AG04450 (cell line): ENCODE results near the gene GJB3. TPM values are rescaled to one million over a fixed set of nuclear protein-coding genes. Genes with fewer than 3 reads are reported as not detected.

Experiments used
- CTCF ChIA-PET: fragments of 300-600, 350-600 bp; formaldehyde crosslinking; extraction: SDS; loops from one replicate; lab custom pipeline; 2022; ENCODE audit warnings: antibody characterized with exemption, inconsistent platforms; lab: Charles Lee
- POLR2A ChIA-PET: fragments of 350-600 bp; formaldehyde crosslinking; extraction: SDS; loops from one replicate; lab custom pipeline; 2021; ENCODE audit warnings: antibody characterized with exemption, inconsistent platforms; lab: Yijun Ruan, JAX
- DNase-seq: peaks from one replicate; pipeline ENCODE4 v3.0.0-alpha.2; 2011; ENCODE audit warnings: low read depth, low spot score
- H3K27ac ChIP-seq: one replicate; pipeline ENCODE4 v1.5.1; 2012; ENCODE audit warnings: low read depth, low read length, control low read depth
- H3K27me3 ChIP-seq: one replicate; pipeline ENCODE4 v1.6.0; 2012; ENCODE audit warnings: low read length; ENCODE audit not compliant: control insufficient read depth, insufficient read depth
- H3K4me3 ChIP-seq: 2 replicates; pipeline ENCODE4 v1.5.1; 2011; ENCODE audit warnings: mild to moderate bottlenecking, low read depth, low read length, control low read depth
- H3K9me3 ChIP-seq: 2 replicates; pipeline ENCODE4 v1.5.1; 2012; ENCODE audit warnings: low read length; ENCODE audit not compliant: control insufficient read depth, insufficient read depth
- CTCF ChIP-seq: IDR thresholded peaks from 2 replicates; pipeline ENCODE4 v1.5.1; 2011; ENCODE audit warnings: low read depth, low read length, control low read depth, inconsistent platforms
- polyA plus RNA-seq: library from polyadenylated mRNA; depleted of rRNA; stranded (reverse); fragments of >200 nt; gene quantifications from 2 replicates; pipeline ENCODE4 v1.2.3, GENCODE V29; 2011

Gene GJB3
- polyA plus RNA-seq, 1 experiment = not detected

- Histone ChIP-seq H3K27me3 (peaks cover 15% of the 10 kb centered on the region), H3K27ac (no peak overlapping the region), H3K4me3 (no peak overlapping the region), H3K9me3 (no peaks in the 10 kb centered on the region)
- ChIA-PET CTCF (interaction anchor here (0.9 kb wide), 1 partner anchor 114 kb away, joined by 3 read pairs; the partner anchor contains the start of gene SMIM12), POLR2A (no interaction called here)
- DNase-seq = no peak
- TF ChIP-seq CTCF = no peak
Observed at GRCh38 chr1:34746101-34746500, 34.9 kb upstream of the GJB3 start.

- TF ChIP-seq CTCF = no peak
- CTCF ChIA-PET = no interaction called here
Observed at GRCh38 chr1:34746785-34747637, 34.0 kb upstream of the GJB3 start.

GRCh38 chr1:34747638-34747941 lies 33.4 kb upstream of the GJB3 start:
- no peak overlapping the region for H3K4me3 ChIP-seq
- DNase-seq = no peak
- POLR2A ChIA-PET = no interaction called here
- no peaks in the 10 kb centered on the region for H3K9me3 ChIP-seq
- no peak for TF ChIP-seq CTCF
- H3K27me3 ChIP-seq = peaks cover 9% of the 10 kb centered on the region
- CTCF ChIA-PET = no interaction called here
- no peak overlapping the region for H3K27ac ChIP-seq

More at GRCh38 chr1:34746785-34747637, 34.0 kb upstream of the GJB3 start:
- DNase-seq = no peak
- H3K27ac ChIP-seq = no peak overlapping the region
- POLR2A ChIA-PET = no interaction called here
- no peak overlapping the region for H3K4me3 ChIP-seq
- no peaks in the 10 kb centered on the region for H3K9me3 ChIP-seq
- peaks cover 11% of the 10 kb centered on the region for H3K27me3 ChIP-seq

- Histone ChIP-seq H3K27me3 (peaks cover 3% of the 10 kb centered on the region), H3K27ac (no peak overlapping the region), H3K4me3 (no peak overlapping the region), H3K9me3 (no peaks in the 10 kb centered on the region)
- no peak for DNase-seq
- TF ChIP-seq CTCF = no peak
- ChIA-PET POLR2A (no interaction called here), CTCF (no interaction called here)
Observed at GRCh38 chr1:34749992-34750391, 31.0 kb upstream of the GJB3 start.

- H3K4me3 ChIP-seq = no peak overlapping the region
- peaks cover 3% of the 10 kb centered on the region for H3K27me3 ChIP-seq
- no peak for DNase-seq
- no peak for TF ChIP-seq CTCF
- ChIA-PET POLR2A (no interaction called here), CTCF (no interaction called here)
- no peak overlapping the region for H3K27ac ChIP-seq
- no peaks in the 10 kb centered on the region for H3K9me3 ChIP-seq
Observed at GRCh38 chr1:34750610-34751009, 30.4 kb upstream of the GJB3 start.
